Lower leg skin (tissue), 4 donors: Measurements from ENCODE around the gene SKA2. TPM values are rescaled to one million over a fixed set of nuclear protein-coding genes. Genes with fewer than 3 reads are reported as not detected.

ENCODE experiments used
- DNase-seq, 2 donors: peaks; one replicate each; pipeline ENCODE4 v3.0.0-alpha.2; 2019; ENCODE audit warnings: low spot score in 2 of 2
- H3K4me3 ChIP-seq: fragments of 200-600 bp; sonication (generic); 2 replicates; pipeline ENCODE4 v1.5.1; 2017; ENCODE audit warnings: mild to moderate bottlenecking, low read depth; ENCODE audit not compliant: poor library complexity, severe bottlenecking
- CTCF ChIP-seq, 3 donors: fragments of 450-650 bp; IDR thresholded peaks; one replicate each; pipeline ENCODE4 v1.5.1; 2016; ENCODE audit warnings: antibody characterized with exemption in 3 of 3, mild to moderate bottlenecking in 3 of 3, moderate library complexity in 2 of 3
- POLR2A ChIP-seq, 2 donors: fragments of 450-650 bp; IDR thresholded peaks; one replicate each; pipeline ENCODE4 v1.6.1; 2016 to 2017; ENCODE audit warnings: antibody characterized with exemption in 2 of 2, mild to moderate bottlenecking in 1 of 2, moderate library complexity in 1 of 2
- WGBS, 2 donors: methylation state at CpG; one replicate each; pipeline ENCODE4 v1.1.5; 2018; 5-methylcytosine and 5-hydroxymethylcytosine counted together
- intact Hi-C: fragments of 100-400 bp; cut with DNase I; formaldehyde crosslinking; loops from one replicate; pipeline ENCODE4 v1.15.0; 2023; ENCODE audit warnings: low total_unique reads
- total RNA-seq, 4 donors: library from RNA; depleted of rRNA; stranded (reverse); fragments of >200 nt; gene quantifications; one replicate each; pipeline ENCODE4 v1.1.0, GENCODE V29; 2016

Gene SKA2
- total RNA-seq, 4 donors from 2014 or later: 8.9 to 21.2 (median 17.8) TPM

GRCh38 chr17:59175076-59175475 is 20.1 kb upstream of the SKA2 start:
- WGBS, 2 donors: 94 to 97% methylated on average over 7 of the region's 7 CpGs
- DNase-seq: peak in 1 of 2 donors; percentile 63

GRCh38 chr17:59174671-59175070 is 19.7 kb upstream of the SKA2 start:
- intact Hi-C loops: no loop called here
- 94 to 96% methylated on average over 11 of the region's 11 CpGs for WGBS, 2 donors
- no peak overlapping the region for H3K4me3 ChIP-seq
- no peak for TF ChIP-seq CTCF (IDR thresholded peaks at IDR 0.05)
- no peak for TF ChIP-seq POLR2A (IDR thresholded peaks at IDR 0.05)
- DNase-seq: peak in 1 of 2 donors; percentile 31

More at GRCh38 chr17:59175076-59175475, 20.1 kb upstream of the SKA2 start:
- intact Hi-C loops: no loop called here
- TF ChIP-seq POLR2A (IDR thresholded peaks at IDR 0.05) (no peak), CTCF (IDR thresholded peaks at IDR 0.05) (no peak)
- H3K4me3 ChIP-seq: no peak overlapping the region

DNA sequence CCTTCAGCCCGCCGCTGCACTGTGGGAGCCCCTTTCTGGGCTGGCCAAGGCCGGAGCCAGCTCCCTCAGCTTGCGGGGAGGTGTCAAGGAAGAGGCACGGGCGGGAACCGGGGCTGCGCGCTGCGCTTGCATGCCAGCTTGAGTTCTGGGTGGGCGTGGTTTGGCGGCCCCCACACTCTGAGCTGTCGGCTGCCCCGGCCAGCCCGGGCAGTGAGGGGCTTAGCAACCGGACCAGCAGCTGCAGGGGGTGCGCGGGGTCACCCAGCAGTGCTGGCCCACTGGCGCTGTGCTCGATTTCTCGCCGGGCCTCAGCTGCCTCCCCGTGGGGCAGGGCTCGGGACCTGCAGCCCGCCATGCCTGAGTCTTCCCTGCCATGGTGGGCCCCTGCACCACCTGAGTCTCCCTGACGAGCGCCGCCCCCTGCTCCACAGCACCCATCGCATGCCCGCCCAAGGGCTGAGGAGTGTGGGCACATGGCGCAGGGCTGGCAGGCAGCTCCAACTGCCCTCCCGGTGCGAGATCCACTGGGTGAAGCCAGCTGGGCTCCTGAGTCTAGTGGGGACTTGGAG is 17.5 kb upstream of the SKA2 start:
- 97 to 99% methylated on average over 20 to 29 of the region's 33 CpGs for WGBS, 2 donors

DNA sequence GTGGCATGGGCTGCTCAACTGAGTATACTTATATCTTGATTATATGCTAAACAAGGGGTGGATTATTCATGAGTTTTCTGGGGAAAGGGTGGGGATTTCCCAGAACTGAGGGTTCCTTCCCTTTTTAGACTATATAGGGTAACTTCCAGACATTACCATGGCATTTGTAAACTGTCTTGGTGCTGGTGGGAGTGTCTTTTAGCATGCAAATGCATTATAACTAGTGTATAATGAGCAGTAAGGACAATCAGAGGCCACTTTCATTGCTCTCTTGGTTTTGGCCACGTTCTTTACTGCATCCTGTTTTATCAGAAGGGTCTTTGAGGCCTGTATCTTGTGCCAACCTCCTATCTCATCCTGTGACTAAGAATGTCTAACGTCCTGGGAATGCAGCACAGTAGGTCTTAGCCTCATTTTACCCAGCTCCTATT is 12.6 kb upstream of the SKA2 start:
- DNase-seq: no peak
- TF ChIP-seq CTCF (IDR thresholded peaks at IDR 0.05): no peak
- no peak for TF ChIP-seq POLR2A (IDR thresholded peaks at IDR 0.05)
- WGBS, 2 donors: 67 to 82% methylated on average over 2 of the region's 2 CpGs
- intact Hi-C loops: no loop called here
- H3K4me3 ChIP-seq: no peak overlapping the region

More for the DNA sequence above, 17.5 kb upstream of the SKA2 start:
- DNase-seq: peak in 1 of 2 donors; percentile 70
- intact Hi-C loops: no loop called here
- TF ChIP-seq POLR2A (IDR thresholded peaks at IDR 0.05): no peak
- TF ChIP-seq CTCF (IDR thresholded peaks at IDR 0.05): no peak
- no peak overlapping the region for H3K4me3 ChIP-seq

DNA sequence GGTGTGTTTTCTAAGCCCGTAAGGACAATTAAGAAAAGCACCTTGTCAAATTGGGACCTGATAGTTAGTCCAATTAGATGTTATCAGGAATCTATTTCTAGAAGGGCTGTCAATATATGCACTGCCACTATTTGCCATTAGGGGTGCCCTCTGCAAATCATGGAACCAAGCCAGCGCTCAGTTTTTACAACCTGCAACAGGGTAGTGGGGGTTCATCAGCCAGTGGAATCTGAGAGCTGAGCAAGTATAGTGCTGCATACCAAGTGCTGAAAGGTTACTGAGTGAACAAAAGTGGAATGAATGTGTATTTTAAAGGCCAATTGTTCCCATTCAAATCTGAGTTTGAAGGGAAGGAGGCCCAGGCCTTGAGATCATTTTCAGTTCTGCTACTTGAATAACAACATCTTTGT is 11.0 kb upstream of the SKA2 start:
- WGBS, 2 donors: 34 to 39% methylated on average over 2 of the region's 2 CpGs
- peak in 1 of 2 donors; percentile 27 for DNase-seq
- intact Hi-C loops: no loop called here
- TF ChIP-seq CTCF (IDR thresholded peaks at IDR 0.05): no peak
- TF ChIP-seq POLR2A (IDR thresholded peaks at IDR 0.05): no peak
- H3K4me3 ChIP-seq: no peak overlapping the region

- TF ChIP-seq CTCF (IDR thresholded peaks at IDR 0.05) (no peak), POLR2A (IDR thresholded peaks at IDR 0.05) (no peak)
- H3K4me3 ChIP-seq: no peak overlapping the region
- peak in 1 of 2 donors; percentile 13 for DNase-seq
- WGBS, 2 donors: 96% methylated on average over 2 of the region's 2 CpGs
- intact Hi-C loops: no loop called here
Measured at GRCh38 chr17:59161477-59161876, 6.5 kb upstream of the SKA2 start.
